WTC11 (cell line): Measurements from ENCODE around the gene PGRMC2. TPM values are rescaled to one million over a fixed set of nuclear protein-coding genes. Genes with fewer than 3 reads are reported as not detected.

Experiments used
- ATAC-seq: fragments of 200-7000 bp; cut with Tn5 transposase; 2 replicates; pipeline ENCODE4 v1.10.0; 2021; ENCODE audit warnings: mild to moderate bottlenecking, moderate library complexity
- CTCF ChIA-PET: fragments of 300-600 bp; sonication (Branson Sonifier 250); formaldehyde crosslinking; loops from one replicate; lab custom pipeline; 2021; ENCODE audit warnings: antibody characterized with exemption; lab: Charles Lee
- POLR2A ChIA-PET: fragments of 350-600 bp; sonication (Branson Sonifier 250); formaldehyde crosslinking; loops from one replicate; lab custom pipeline; 2021; ENCODE audit warnings: antibody characterized with exemption; lab: Charles Lee
- DNase-seq: peaks from one replicate; pipeline ENCODE4 v3.0.0; 2021; ENCODE audit warnings: low spot score
- H3K27ac Mint-ChIP-seq: 2 replicates; pipeline ENCODE4 v1.8.0; 2021; ENCODE audit warnings: mixed read lengths
- H3K27me3 Mint-ChIP-seq: 2 replicates; pipeline ENCODE4 v1.8.0; 2021; ENCODE audit warnings: low read depth, mild to moderate bottlenecking, moderate library complexity, mixed read lengths
- H3K36me3 Mint-ChIP-seq: 2 replicates; pipeline ENCODE4 v1.8.0; 2021; ENCODE audit warnings: mixed read lengths
- H3K4me1 Mint-ChIP-seq: 2 replicates; pipeline ENCODE4 v1.8.0; 2022; ENCODE audit warnings: mixed read lengths
- H3K4me3 Mint-ChIP-seq: 2 replicates; pipeline ENCODE4 v1.8.0; 2021; ENCODE audit warnings: mild to moderate bottlenecking, moderate library complexity, mixed read lengths
- H3K9me3 Mint-ChIP-seq: 2 replicates; pipeline ENCODE4 v1.8.0; 2021; ENCODE audit warnings: mixed read lengths
- ATF1 ChIP-seq: sonication (generic); formaldehyde crosslinking; IDR thresholded peaks from 2 replicates; pipeline ENCODE4 v1.8.1; 2023; ENCODE audit warnings: mild to moderate bottlenecking, moderate library complexity, missing genetic modification reagents
- ATF2 ChIP-seq: sonication (generic); formaldehyde crosslinking; IDR thresholded peaks from 2 replicates; pipeline ENCODE4 v1.8.1; 2022; ENCODE audit warnings: low read depth, missing genetic modification reagents, borderline replicate concordance
- CDX4 ChIP-seq: fragments of 250-450 bp; sonication (Bioruptor Pico); IDR thresholded peaks from 2 replicates; pipeline ENCODE4 v1.9.0; 2021; ENCODE audit warnings: moderate library complexity, mild to moderate bottlenecking, inconsistent platforms, borderline replicate concordance
- CTCF ChIP-seq: fragments of 200-600 bp; IDR thresholded peaks from 2 replicates; pipeline ENCODE4 v1.8.0; 2022; ENCODE audit warnings: antibody characterized with exemption
- E2F4 ChIP-seq: sonication (generic); formaldehyde crosslinking; IDR thresholded peaks from 2 replicates; pipeline ENCODE4 v1.8.1; 2022; ENCODE audit warnings: low read depth, mild to moderate bottlenecking, moderate library complexity, missing genetic modification reagents, borderline replicate concordance
- ELF4 ChIP-seq: sonication (generic); formaldehyde crosslinking; IDR thresholded peaks from 2 replicates; pipeline ENCODE4 v1.8.1; 2022; ENCODE audit warnings: low read depth, mild to moderate bottlenecking, moderate library complexity, missing genetic modification reagents
- FOXP1 ChIP-seq: sonication (generic); formaldehyde crosslinking; IDR thresholded peaks from 2 replicates; pipeline ENCODE4 v1.8.0; 2022; ENCODE audit warnings: missing genetic modification reagents, mild to moderate bottlenecking, moderate library complexity, borderline replicate concordance
- HMGA2 ChIP-seq: fragments of 250-450 bp; sonication (Bioruptor Pico); IDR thresholded peaks from 2 replicates; pipeline ENCODE4 v1.4.0; 2021; ENCODE audit warnings: mild to moderate bottlenecking, moderate library complexity
- HMGXB4 ChIP-seq: sonication (generic); formaldehyde crosslinking; IDR thresholded peaks from 2 replicates; pipeline ENCODE4 v1.8.1; 2023; ENCODE audit warnings: mild to moderate bottlenecking, moderate library complexity, missing genetic modification reagents
- JAZF1 ChIP-seq: fragments of 250-450 bp; sonication (Bioruptor Pico); IDR thresholded peaks from 2 replicates; pipeline ENCODE4 v1.9.0; 2021; ENCODE audit warnings: moderate library complexity, mild to moderate bottlenecking, inconsistent platforms
- MXD4 ChIP-seq: fragments of 250-450 bp; sonication (Bioruptor Pico); IDR thresholded peaks from 2 replicates; pipeline ENCODE4 v1.8.0; 2021; ENCODE audit warnings: mild to moderate bottlenecking, moderate library complexity, borderline replicate concordance
- NR3C1 ChIP-seq: sonication (generic); formaldehyde crosslinking; conservative IDR thresholded peaks from 2 replicates; pipeline ENCODE4 v1.8.1; 2023; ENCODE audit warnings: low read depth, mild to moderate bottlenecking, missing genetic modification reagents
- PREB ChIP-seq: sonication (generic); formaldehyde crosslinking; IDR thresholded peaks from 2 replicates; pipeline ENCODE4 v1.8.1; 2022; ENCODE audit warnings: mild to moderate bottlenecking, missing genetic modification reagents, moderate library complexity, borderline replicate concordance
- USF2 ChIP-seq: sonication (generic); formaldehyde crosslinking; IDR thresholded peaks from 2 replicates; pipeline ENCODE4 v1.8.1; 2023; ENCODE audit warnings: mild to moderate bottlenecking, missing genetic modification reagents, moderate library complexity
- ZNF425 ChIP-seq: fragments of 250-450 bp; sonication (Bioruptor Pico); conservative IDR thresholded peaks from 2 replicates; pipeline ENCODE4 v1.9.0; 2021; ENCODE audit warnings: mild to moderate bottlenecking
- ZNF512 ChIP-seq: sonication (generic); formaldehyde crosslinking; IDR thresholded peaks from 2 replicates; pipeline ENCODE4 v1.8.1; 2022; ENCODE audit warnings: missing genetic modification reagents, borderline replicate concordance
- total RNA-seq: library from RNA; stranded (reverse); gene quantifications from 3 replicates; pipeline ENCODE4 v1.2.3, GENCODE V29; 2021

Gene PGRMC2
- total RNA-seq, 1 experiment from 2014 or later, result 68.2 TPM

- no peak for TF ChIP-seq CDX4
- no peak for TF ChIP-seq HMGA2 (CRISPR knock-in tag)
- TF ChIP-seq ATF2 (CRISPR knock-in tag), result no peak
- TF ChIP-seq E2F4 (CRISPR knock-in tag), result no peak
- TF ChIP-seq MXD4 (CRISPR knock-in tag), result no peak
Observed at GRCh38 chr4:128322986-128323385, 35.4 kb upstream of the PGRMC2 start (continued).

- Mint-ChIP-seq H3K4me1 (no peaks in the 10 kb centered on the region), H3K9me3 (no peaks in the 10 kb centered on the region), H3K27ac (no peak overlapping the region), H3K4me3 (no peak overlapping the region), H3K36me3 (peaks cover 3% of the 10 kb centered on the region; the same call in 1 of the 2 replicates), H3K27me3 (no peaks in the 10 kb centered on the region)
- TF ChIP-seq JAZF1 (CRISPR knock-in tag), result no peak
- TF ChIP-seq NR3C1 (CRISPR knock-in tag), result no peak
- no peak for TF ChIP-seq MXD4 (CRISPR knock-in tag)
- TF ChIP-seq ZNF512, result no peak
- TF ChIP-seq CTCF, result no peak
- TF ChIP-seq ZNF425 (CRISPR knock-in tag), result no peak
- TF ChIP-seq PREB (CRISPR knock-in tag), result no peak
- TF ChIP-seq USF2 (CRISPR knock-in tag), result no peak
- no peak for TF ChIP-seq ATF1 (CRISPR knock-in tag)
- no peak for TF ChIP-seq FOXP1 (CRISPR knock-in tag)
- no peak for TF ChIP-seq ELF4 (CRISPR knock-in tag)
- TF ChIP-seq HMGA2 (CRISPR knock-in tag), result no peak
- TF ChIP-seq HMGXB4, result no peak
- ATAC-seq, result no peak
- CTCF ChIA-PET, result interaction anchor here (1.0 kb wide), 1 partner anchor 16 kb away, joined by 3 read pairs; no protein-coding TSS in a partner anchor
- no peak for DNase-seq
- POLR2A ChIA-PET, result interaction anchor here (1.0 kb wide), 1 partner anchor 34 kb away, joined by 4 read pairs; no protein-coding TSS in a partner anchor
Observed at GRCh38 chr4:128322311-128322710, 34.7 kb upstream of the PGRMC2 start.
